ENCODE data around the gene PDE6B.

DNA sequence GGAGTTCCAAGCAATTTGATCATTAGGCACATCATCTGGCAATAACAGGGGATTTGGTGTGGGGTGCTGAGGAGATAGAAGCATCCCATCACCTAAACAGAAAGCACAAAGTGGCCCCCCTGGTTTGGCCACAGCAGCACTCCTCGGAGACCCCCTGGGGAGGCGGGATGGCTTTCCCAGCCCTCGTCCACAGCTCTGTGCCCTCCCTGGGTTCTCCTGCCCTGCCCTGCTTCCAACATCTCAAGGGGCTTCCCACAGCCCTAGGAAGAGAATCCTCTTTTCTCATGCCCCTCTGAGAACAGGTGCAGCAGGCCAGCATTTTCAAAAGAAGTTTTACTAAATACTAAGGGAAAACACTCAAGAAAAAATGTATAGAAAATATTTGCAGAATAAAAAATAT lies 35.9 kb downstream of the PDE6B start:
- TF ChIP-seq, protein P1, sequence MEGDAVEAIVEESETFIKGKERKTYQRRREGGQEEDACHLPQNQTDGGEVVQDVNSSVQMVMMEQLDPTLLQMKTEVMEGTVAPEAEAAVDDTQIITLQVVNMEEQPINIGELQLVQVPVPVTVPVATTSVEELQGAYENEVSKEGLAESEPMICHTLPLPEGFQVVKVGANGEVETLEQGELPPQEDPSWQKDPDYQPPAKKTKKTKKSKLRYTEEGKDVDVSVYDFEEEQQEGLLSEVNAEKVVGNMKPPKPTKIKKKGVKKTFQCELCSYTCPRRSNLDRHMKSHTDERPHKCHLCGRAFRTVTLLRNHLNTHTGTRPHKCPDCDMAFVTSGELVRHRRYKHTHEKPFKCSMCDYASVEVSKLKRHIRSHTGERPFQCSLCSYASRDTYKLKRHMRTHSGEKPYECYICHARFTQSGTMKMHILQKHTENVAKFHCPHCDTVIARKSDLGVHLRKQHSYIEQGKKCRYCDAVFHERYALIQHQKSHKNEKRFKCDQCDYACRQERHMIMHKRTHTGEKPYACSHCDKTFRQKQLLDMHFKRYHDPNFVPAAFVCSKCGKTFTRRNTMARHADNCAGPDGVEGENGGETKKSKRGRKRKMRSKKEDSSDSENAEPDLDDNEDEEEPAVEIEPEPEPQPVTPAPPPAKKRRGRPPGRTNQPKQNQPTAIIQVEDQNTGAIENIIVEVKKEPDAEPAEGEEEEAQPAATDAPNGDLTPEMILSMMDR (IDR thresholded peaks at IDR 0.05): no peak
- TF ChIP-seq ZFX (IDR thresholded peaks at IDR 0.05; ENCODE audit: borderline replicate concordance): no peak
